Psoas muscle (tissue), 8 donors: ENCODE data around the gene TEAD1. TPM values are rescaled to one million over a fixed set of nuclear protein-coding genes. Genes with fewer than 3 reads are reported as not detected.

ENCODE experiments used
- ATAC-seq, 4 donors: fragments of 200-7000 bp; cut with Tn5 transposase; one replicate each; pipeline ENCODE4 v1.9.1; 2020; ENCODE audit warnings: moderate library complexity in 3 of 4, mild to moderate bottlenecking in 2 of 4
- DNase-seq, 2 donors: peaks; one replicate each; pipeline ENCODE4 v3.0.0-alpha.2; 2020
- H3K27ac ChIP-seq: fragments of 200-600 bp; one replicate; pipeline ENCODE4 v1.8.0; 2022
- H3K27me3 ChIP-seq, 3 donors: fragments of 200-600 bp in 1 of 3; one replicate each; pipeline versions ENCODE4 v1.6.1 to v1.8.0; 2013 to 2022; ENCODE audit warnings: low read length in 2 of 3, mild to moderate bottlenecking in 2 of 3, moderate library complexity in 1 of 3; ENCODE audit not compliant: insufficient read depth in 3 of 3
- H3K36me3 ChIP-seq, 2 donors: fragments of 200-600 bp in 1 of 2; one replicate each; pipeline versions ENCODE4 v1.6.1 to v1.8.0; 2013 to 2022; ENCODE audit warnings: low read depth in 1 of 2, mild to moderate bottlenecking in 1 of 2, moderate library complexity in 1 of 2; ENCODE audit not compliant: insufficient read depth in 1 of 2
- H3K4me1 ChIP-seq: fragments of 200-600 bp; one replicate; pipeline ENCODE4 v1.8.0; 2022
- H3K4me3 ChIP-seq: fragments of 200-600 bp; one replicate; pipeline ENCODE4 v1.8.0; 2022; ENCODE audit warnings: mild to moderate bottlenecking
- H3K9me3 ChIP-seq: fragments of 200-600 bp; one replicate; pipeline ENCODE4 v1.8.0; 2022
- WGBS, 3 donors: extraction: QIAGEN DNeasy Blood & Tissue Kit; methylation state at CpG; one replicate each; pipeline versions ENCODE4 v1.1.6 to v1.1.7; 2013; 5-methylcytosine and 5-hydroxymethylcytosine counted together
- intact Hi-C, 2 donors: fragments of 100-400 bp; cut with DNase I; formaldehyde crosslinking; loops; one replicate each; pipeline versions ENCODE4 v1.11.0 to v1.14.2; 2022
- polyA plus RNA-seq, 3 donors: library from polyadenylated mRNA; stranded (reverse); fragments of 200-250 nt; gene quantifications; one replicate each; pipeline ENCODE4 v1.2.3, GENCODE V29; 2013
- total RNA-seq, 4 donors: library from RNA; stranded (reverse); fragmentation: NEBNext Ultra II Directional in 2 of 4; extraction: Animal tissue kit (Norgen Biotek cat#: 25700) in 2 of 4; gene quantifications; one replicate each; pipeline versions ENCODE4 v1.2.1 to v1.2.4, GENCODE V29; 2021 to 2023
- TF ChIP-seq, protein P1 (sequence below): fragments of 200-600 bp; IDR thresholded peaks from one replicate; pipeline ENCODE4 v1.8.0; 2022; ENCODE audit warnings: antibody characterized with exemption
- donor health status: healthy with polysubstance abuse.
- donor health status: DM: no; HTN: no; CAD: no; lungs with moderate emphysema.
- donor health status: Bipolar disorder and iron deficiency.
- donor health status: healthy.
- donor health status: DM: yes; HTN: yes; CAD: no.
- donor health status: DM: no; HTN: no; CAD: no.
- donor health status: DM: no; HTN: no; CAD: no.
- donor health status: DM: yes; HTN: yes; CAD: no.

Gene TEAD1
- total and polyA plus RNA-seq, 7 donors = 11.3 to 178 (median 112) TPM

DNA sequence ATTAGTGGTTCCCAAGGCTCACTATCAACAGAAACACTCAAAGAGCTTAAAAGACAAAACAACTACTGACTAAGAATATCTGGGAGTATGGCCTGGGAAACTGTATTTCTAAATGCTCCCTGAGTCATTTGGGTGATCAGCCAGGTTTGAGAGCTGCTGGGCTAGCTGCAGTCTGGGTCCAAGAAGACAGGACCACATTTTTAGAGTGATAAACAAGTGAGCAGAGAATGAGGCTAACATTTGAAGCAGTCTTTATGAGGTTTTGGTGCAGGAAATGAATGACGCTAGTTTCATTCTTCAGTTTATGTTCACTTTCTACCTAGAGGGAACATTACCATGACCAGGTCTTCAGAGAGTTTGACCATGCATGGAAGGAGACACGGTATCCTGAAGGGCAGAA is 97.7 kb downstream of the TEAD1 start:
- peaks cover 76% of the 10 kb centered on the region for H3K4me1 ChIP-seq
- no peak overlapping the region for H3K4me3 ChIP-seq
- H3K27me3 ChIP-seq = no peaks in the 10 kb centered on the region
- intact Hi-C loops = no loop called here
- TF ChIP-seq, protein P1, sequence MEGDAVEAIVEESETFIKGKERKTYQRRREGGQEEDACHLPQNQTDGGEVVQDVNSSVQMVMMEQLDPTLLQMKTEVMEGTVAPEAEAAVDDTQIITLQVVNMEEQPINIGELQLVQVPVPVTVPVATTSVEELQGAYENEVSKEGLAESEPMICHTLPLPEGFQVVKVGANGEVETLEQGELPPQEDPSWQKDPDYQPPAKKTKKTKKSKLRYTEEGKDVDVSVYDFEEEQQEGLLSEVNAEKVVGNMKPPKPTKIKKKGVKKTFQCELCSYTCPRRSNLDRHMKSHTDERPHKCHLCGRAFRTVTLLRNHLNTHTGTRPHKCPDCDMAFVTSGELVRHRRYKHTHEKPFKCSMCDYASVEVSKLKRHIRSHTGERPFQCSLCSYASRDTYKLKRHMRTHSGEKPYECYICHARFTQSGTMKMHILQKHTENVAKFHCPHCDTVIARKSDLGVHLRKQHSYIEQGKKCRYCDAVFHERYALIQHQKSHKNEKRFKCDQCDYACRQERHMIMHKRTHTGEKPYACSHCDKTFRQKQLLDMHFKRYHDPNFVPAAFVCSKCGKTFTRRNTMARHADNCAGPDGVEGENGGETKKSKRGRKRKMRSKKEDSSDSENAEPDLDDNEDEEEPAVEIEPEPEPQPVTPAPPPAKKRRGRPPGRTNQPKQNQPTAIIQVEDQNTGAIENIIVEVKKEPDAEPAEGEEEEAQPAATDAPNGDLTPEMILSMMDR = no peak
- H3K9me3 ChIP-seq = no peaks in the 10 kb centered on the region
- H3K36me3 ChIP-seq = no peaks in the 10 kb centered on the region
- ATAC-seq = no peak
- no peak for DNase-seq
- 58 to 72% (median 62%) methylated on average over 2 of the region's 2 CpGs for WGBS, 3 donors
- peak overlapping the region; percentile 83 for H3K27ac ChIP-seq

DNA sequence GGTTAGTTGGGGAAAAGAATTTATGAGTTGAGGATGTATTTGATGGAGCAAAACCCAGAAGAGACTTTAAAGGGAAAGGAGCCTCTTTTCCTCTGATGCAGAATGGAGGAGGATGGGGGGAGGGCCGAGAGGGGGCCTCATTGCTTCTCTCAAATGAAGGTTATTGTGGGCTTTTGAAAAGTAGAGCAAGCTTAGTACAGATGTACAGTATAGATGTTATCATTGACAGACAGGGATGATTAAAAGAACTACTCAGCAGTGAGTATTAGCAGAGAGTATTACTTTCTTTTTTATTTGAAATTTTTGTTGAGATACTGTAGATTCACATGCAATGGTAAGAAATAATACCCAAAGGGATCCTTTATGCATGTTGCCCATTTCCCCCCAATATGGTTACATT is 98.1 kb downstream of the TEAD1 start:
- H3K4me3 ChIP-seq = no peak overlapping the region
- peaks cover 74% of the 10 kb centered on the region for H3K4me1 ChIP-seq
- no peaks in the 10 kb centered on the region for H3K9me3 ChIP-seq
- no peaks in the 10 kb centered on the region for H3K36me3 ChIP-seq
- no peak for ATAC-seq
- H3K27me3 ChIP-seq = no peaks in the 10 kb centered on the region
- 75 to 96% (median 86%) methylated on average over 1 of the region's 1 CpG for WGBS, 3 donors
- TF ChIP-seq, protein P1 = no peak
- DNase-seq = no peak
- H3K27ac ChIP-seq = no peak overlapping the region
- intact Hi-C loops = no loop called here

DNA sequence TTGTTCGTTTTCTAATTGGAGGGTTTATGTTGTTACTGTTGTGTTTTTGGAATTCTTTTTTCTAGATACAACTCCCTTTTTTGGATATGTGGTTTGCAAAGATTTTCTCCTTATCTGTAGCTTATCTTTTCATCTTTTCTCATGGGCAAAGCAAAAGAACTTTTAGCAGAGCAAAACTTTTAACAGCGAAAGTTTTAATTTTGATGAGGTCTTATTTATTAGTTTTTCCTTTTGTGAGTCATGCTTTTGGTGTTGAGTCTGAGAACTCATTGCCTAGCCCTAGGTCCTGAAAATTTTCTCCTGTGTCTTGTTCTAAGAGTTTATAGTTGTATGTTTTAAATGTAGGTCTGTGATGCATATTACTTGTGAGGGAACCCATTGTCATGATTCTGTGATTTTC is 99.4 kb downstream of the TEAD1 start:
- ATAC-seq (no peak), DNase-seq (no peak)
- Histone ChIP-seq H3K36me3 (no peaks in the 10 kb centered on the region), H3K27me3 (no peaks in the 10 kb centered on the region), H3K4me1 (peaks cover 74% of the 10 kb centered on the region), H3K27ac (peak overlapping the region; percentile 54), H3K9me3 (no peaks in the 10 kb centered on the region), H3K4me3 (no peak overlapping the region)
- WGBS, 3 donors = 87 to 93% (median 88%) methylated on average over 2 of the region's 2 CpGs
- TF ChIP-seq, protein P1 = no peak
- intact Hi-C loops = no loop called here

DNA sequence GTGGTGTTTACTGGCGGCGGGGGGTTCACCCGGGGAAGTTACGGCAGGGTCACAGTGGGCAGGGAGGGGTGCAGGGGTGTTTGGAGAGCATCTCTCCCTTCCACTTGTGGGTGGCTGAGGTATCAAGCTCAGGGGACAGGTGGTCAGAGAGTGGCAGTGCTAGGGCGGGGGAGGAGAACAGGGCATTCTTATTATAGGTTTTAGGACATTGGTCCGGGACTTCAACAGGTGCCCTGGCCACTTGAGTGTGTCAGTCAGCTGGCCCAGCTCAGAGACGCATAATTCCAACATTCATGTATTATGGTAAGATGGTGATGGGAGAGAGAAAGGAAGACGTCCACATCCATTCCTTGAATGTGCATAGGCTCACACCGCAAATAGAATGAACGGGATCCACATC is 101.7 kb downstream of the TEAD1 start:
- ATAC-seq (peak; percentile 68 to 87 (median 78)), DNase-seq (no peak)
- intact Hi-C loops = no loop called here
- H3K9me3 ChIP-seq = no peaks in the 10 kb centered on the region
- TF ChIP-seq, protein P1 = no peak
- H3K27ac ChIP-seq = peak overlapping the region; percentile 84
- WGBS, 3 donors = 33 to 53% (median 48%) methylated on average over 10 of the region's 10 CpGs
- no peaks in the 10 kb centered on the region for H3K27me3 ChIP-seq
- H3K4me1 ChIP-seq = peaks cover 64% of the 10 kb centered on the region
- H3K4me3 ChIP-seq = no peak overlapping the region
- no peaks in the 10 kb centered on the region for H3K36me3 ChIP-seq

DNA sequence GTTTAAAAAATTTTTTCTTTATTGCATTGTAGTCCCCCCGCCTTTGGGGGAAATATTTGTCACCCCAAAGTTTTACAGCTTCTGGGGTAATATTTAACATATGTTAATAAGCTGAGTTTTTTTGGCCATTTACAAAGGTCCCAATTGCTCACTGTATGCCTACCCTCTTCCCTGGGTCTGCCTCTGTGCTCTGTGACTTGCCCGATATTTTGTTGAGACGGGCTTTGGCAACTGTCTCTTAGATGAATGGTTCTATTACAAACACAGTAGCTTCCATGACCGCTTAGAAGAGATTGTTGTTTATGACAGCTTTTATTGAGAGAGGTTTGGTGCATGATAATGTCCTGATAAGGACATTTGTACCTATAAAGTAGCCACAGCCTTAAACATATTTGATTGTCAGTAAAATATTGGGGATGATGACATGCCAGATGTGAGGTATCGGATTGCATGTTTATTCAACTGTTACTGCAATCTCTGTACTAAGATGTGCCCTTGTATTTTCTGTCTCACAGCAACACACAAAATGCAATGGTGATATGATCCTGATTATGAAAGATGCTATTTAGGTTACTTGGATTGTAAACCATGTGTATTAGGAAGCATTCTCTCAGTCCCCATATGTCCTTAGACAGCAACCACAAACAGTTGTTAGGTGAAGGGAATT is 103.1 kb downstream of the TEAD1 start:
- peak overlapping the region; percentile 84 for H3K27ac ChIP-seq
- DNase-seq = no peak
- H3K4me3 ChIP-seq = no peak overlapping the region
- H3K27me3 ChIP-seq = no peaks in the 10 kb centered on the region
- intact Hi-C loops = no loop called here
- H3K9me3 ChIP-seq = no peaks in the 10 kb centered on the region
- WGBS, 3 donors = 41 to 49% (median 43%) methylated on average over 5 of the region's 5 CpGs
- H3K4me1 ChIP-seq = peaks cover 50% of the 10 kb centered on the region
- ATAC-seq = peak; percentile 62 to 84 (median 77)
- no peaks in the 10 kb centered on the region for H3K36me3 ChIP-seq
- TF ChIP-seq, protein P1 = no peak
